NCI-H2171 (cell line): Measurements from ENCODE around the gene PDE7B.
"Not testable (repeated sequence)": the region's sequence is repeated elsewhere in the genome, so short reads cannot be mapped to it uniquely, and the experiment has no call there.

Experiments used
- DNase-seq: peaks from one replicate; lab custom pipeline; 2025; lab: John Stamatoyannopoulos, UW

The PDE7B gene

GRCh38 chr6:136112262-136112661 lies 260.8 kb downstream of the PDE7B start:
- no peak for DNase-seq

DNA sequence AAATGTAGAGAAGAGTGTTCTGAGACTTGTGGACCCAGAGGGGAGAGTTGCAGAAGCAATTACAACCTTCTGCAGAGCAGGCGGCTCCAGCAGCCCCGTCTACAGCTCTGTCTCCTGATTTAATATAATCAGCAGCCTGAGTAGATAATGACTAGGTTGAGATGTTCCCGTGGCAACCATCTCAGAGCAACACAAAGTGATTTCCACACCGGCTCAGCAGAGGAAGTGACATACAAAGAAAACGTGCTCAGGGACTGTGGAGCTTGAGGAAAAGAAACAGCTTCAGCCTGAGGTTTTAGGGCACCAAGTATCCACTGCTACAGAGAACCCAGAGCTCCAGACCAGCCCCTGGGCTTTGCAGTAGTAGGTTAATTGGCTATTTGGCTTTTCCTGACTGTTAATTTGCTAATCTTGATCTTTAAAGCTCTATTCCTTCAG lies 262.3 kb downstream of the PDE7B start:
- DNase-seq = no peak

DNA sequence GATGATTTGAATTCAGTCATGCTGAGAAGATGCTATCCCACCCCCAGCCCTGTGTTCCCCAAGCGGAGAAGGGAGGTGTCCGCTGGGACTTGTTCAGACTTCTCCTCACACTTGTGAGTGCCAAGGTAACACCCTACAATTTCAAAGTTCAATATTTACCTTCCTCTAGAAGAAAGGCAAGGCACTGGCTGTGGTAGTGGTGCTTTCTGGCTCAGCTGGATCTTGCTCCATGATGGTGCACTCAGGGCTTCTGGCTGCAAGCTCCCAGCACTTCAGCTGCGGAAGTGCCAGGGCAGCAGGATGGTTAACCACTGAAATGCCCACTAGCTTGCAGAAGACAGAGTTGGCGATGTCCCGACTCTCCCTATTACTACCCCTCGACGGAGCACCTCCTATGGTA lies 263.2 kb downstream of the PDE7B start:
- no peak for DNase-seq

GRCh38 chr6:136115941-136116340 lies 264.4 kb downstream of the PDE7B start:
- DNase-seq = no peak

GRCh38 chr6:136117081-136117480 lies 265.6 kb downstream of the PDE7B start:
- DNase-seq = no peak

GRCh38 chr6:136118787-136119186 lies 267.3 kb downstream of the PDE7B start:
- DNase-seq = no peak

DNA sequence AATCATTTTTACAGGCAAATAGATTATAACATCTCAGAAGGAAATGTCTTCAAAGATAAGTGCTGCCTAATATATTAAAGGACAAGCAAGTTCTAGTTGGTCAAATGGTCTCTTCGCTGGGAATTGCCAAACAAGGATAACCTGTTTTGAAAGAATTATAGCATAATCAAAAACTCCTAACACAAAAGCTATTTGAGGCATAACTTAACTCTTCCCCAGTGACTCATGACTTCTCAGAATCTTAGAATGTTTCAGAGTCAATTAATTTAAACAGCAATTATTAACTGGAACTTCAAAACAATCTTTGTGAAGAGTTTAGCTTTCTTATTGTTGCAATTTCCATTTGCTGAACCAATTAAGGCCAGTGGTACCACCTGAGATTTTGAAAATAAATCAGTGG lies 272.0 kb downstream of the PDE7B start:
- no peak for DNase-seq

DNA sequence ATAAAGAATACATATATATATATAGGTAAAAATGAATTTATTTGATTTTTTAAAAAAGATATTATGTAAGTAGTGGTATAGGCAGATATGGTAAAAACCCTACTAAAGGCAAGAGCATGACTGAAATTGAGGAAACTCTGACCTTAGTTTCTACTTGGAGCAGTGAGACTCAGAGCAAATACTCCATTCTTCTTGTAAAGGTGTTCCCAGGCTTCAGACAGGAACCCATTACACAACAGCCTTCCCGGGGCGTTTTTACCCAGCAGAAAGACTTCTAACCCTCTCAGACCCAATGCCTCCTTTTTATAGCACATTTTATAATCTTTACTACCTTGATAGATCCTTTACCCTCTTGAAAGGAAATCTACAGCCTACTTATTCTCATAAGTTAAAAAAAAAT lies 274.1 kb downstream of the PDE7B start:
- no peak for DNase-seq

GRCh38 chr6:136127873-136128272 lies 276.4 kb downstream of the PDE7B start:
- no peak for DNase-seq

- no peak for DNase-seq
Observed at GRCh38 chr6:136129365-136129764, 277.9 kb downstream of the PDE7B start.

DNA sequence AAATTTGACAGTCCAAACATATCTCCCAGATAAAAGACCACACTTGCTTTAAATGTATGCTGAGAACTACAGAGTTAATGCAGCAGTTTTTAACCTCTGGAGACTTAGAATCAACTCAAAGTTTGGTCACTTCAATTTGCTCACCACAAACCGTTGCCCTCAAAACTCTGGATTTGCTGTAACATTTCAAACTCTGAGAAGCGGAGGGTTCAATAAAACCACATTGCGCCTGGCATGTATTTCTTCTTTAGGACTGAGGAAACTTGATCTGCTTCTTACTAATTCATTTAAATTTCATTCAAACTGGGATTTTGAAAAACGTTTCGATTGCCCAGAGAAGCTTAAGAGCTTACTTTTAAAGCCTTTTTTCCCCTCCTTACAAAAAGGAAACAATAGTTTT lies 282.8 kb downstream of the PDE7B start:
- DNase-seq = no peak

- DNase-seq = no peak
Observed at GRCh38 chr6:136134751-136135150, 283.2 kb downstream of the PDE7B start.

DNA sequence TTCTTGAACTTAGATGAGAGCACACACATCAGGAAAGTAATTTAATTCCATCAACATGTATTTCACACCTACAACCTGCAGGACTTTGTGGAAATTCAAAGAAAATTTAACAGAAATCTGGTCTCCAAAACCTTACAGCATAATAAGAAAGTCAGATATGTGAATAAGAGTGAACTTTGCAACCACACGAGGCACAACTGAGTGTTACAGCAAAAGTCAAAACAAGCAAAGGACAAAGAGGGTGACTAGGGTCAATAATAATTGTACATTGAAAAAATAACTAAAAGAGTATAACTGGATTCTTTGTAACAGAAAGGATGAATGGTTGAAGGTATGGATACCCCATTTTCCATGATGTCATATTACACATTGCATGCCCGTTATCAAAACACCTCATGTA lies 284.8 kb downstream of the PDE7B start:
- no peak for DNase-seq

DNA sequence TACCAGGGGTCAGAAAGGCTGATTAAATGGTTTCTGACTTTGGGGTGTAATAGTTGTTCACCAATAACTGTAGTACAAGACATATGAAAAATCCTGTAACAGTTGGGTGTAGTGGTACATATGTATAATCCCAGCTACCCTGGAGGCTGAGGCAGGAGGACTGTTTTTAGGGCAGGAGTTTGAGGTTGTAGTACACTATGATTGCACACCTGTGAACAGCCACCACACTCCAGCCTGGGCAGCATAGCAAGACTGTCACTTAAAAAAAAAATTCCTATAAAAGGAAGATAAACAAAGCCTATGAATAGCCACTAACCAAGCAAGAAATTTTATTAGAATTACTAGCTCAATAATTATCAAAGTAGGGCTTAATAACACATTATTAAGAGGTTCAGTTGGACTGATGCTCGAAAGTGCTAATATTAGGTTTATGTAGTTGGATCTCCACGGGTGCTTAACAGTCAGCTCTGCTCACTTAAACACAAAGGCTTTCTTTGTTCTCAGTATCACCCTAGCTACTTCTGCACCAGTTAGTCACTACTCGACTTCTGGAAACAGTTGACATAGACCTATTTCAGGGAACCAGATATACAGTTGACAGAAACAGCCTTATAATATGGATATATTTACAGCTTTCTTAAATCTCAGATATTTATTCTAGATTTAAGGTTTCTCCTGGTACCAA lies 285.6 kb downstream of the PDE7B start:
- DNase-seq = no peak

DNA sequence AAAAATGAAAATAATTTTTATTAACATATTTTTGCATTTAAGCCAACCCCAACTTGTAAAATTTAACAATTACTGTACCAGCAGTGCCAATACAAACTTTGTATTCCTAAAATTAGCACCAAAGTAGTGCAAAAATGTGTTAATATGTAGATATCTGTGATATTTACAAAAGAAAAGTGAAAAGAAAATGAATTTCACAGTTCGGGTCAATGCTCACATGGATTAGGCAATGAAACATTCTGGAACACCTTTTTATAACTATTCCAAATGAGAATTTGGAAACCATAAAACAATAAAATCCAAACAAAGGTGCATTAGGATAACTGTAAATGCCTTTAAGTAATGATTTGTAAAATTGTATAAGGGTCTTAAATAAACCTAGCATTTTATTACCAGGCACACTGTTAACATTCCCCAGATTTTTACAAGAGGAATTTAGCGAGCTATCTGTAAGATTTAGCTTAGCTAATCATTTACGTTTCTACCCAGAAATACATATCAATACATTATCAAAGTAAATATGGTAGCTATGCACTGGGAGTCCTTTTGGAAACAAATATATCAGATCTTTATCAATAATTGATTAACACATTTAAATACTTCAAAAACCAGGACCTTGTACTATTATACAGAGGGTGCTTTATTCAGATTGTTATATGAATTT lies 286.4 kb downstream of the PDE7B start:
- no peak for DNase-seq

DNA sequence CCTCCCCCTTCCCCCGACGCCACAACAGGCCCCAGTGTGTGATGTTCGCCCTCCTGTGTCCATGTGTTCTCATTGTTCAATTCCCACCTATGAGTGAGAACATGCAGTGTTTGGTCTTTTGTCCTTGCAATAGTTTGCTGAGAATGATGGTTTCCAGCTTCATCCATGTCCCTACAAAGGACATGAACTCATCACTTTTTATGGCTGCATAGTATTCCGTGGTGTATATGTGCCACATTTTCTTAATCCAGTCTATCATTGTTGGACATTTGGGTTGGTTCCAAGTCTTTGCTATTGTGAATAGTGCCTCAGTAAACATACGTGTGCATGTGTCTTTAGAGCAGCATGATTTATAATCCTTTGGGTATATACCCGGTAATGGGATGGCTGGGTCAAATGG lies 287.6 kb downstream of the PDE7B start:
- not testable (repeated sequence) for DNase-seq

DNA sequence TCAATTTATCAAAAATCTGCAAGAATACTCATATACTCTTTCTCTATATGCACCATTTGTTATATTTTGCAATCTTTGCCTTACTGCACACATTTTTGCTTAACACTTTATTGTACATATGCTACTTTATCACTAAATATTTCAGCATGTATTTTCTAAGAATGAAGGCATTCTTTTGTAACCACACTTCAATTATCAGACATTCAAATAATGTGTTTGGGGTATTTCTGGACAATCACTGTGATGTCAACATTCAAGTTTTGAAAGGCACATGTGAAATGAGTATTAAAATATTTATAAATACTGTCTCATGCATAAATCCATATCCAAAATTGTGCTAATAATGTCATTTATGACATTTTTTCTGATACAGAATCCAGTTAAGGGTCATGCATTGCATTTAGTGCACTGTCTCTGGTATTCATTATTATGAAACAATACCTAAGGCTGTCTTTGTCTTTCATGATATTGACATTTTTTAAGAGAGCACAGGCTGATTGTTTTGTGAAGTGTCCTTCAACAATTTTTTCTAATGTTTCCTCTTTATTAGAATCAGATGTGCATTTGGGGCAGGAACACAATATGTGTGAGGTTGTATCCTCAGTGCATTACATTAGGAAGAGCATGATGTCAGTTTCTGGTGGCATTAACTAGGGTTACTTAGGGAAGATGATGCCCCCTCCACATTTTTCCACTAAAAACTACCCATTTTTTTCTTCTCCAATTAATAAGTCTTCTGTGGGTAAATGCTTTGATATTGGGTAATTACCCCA lies 292.9 kb downstream of the PDE7B start:
- no peak for DNase-seq

GRCh38 chr6:136146130-136146529 lies 294.6 kb downstream of the PDE7B start:
- no peak for DNase-seq

DNA sequence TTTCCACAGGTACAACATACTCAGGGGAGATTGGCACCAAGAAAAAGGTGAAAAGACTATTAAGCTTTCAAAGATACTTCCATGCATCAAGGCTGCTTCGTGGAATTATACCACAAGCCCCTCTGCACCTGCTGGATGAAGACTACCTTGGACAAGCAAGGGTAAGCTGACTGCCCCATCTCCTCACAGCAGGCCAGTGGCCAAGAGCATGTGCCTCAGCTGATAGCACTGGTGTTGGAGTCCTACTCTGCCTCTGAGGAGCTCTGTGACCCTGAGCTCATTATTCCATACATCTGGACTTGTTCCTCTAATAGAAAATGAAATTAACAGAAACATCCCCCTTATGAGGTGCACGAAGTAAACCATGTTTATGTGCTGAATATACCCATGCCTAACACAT lies 295.8 kb downstream of the PDE7B start:
- DNase-seq = no peak

DNA sequence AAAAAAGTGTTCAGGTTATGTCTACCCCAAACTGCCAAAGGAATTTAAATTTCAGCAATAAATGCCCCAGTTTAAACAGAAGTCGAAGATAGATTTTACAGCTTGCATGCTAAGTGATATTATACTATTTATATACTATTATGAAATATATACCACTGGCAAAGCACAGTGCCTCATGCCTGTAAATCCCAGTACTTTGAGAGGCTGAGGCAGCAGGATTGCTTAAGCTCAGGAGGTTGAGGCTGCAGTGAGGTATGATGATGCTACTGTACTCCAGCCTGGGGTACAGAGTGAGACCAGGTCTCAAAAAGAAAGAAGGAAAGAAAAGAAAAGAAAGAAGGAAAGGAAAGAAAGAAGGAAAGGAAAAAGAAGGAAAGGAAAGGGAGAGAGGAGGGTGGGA lies 296.6 kb downstream of the PDE7B start:
- no peak for DNase-seq

DNA sequence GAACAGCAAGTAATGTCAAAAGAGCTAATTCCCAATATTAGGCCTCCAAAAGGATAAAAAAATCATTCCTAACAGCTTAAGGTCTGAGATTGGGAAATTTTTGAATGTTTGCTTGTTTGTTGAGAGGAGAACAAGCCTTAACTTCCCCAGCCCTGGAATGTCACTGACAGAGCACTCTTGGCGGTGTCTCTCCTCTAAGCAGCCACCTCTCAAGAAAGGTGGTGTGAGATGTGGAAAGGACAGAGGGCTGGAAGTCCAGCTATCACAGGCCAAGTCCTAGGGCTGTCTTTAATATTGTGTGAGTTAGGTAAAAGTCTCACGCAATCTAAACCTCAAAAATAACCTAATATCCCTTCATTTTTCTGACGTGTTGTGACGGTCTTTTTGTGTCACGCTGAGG lies 297.0 kb downstream of the PDE7B start:
- no peak for DNase-seq

DNA sequence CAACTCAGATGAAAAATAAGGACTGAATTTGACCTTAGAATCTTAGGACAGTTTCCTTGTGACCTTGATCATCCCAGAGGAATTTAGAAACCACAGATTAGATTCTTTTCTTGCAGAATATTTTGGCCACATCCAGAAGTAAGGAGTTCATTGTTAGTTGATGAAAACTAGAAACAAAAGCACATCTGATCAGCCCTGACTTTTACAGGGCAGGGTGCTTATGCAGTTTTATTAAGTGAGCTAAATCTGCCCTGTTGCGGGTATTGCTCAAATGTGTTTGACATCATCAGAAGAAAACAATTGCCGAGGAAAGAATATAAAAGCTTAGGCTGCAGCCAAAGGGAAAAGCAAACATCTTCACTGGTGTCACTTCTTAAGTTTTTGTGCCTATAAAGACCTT lies 297.8 kb downstream of the PDE7B start:
- DNase-seq = no peak

DNA sequence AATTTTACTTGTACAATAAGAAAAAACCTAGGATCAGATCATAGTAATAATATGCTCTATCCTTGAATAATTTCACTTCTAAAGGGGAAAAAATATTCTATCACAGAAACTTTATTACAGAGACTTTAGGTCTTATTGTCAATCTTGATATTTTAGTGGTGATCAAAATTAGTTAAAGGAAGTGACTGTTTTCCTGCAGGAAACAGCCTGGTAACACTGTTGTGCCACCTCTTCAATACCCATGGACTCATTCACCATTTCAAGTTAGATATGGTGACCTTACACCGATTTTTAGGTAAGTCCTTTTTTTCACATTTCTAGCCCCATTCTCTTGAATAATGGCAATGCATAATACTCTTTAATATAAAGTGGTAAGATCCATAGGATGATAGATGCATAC lies 299.5 kb downstream of the PDE7B start:
- DNase-seq = no peak
